Fibroblast of the conjunctiva (primary cell): ENCODE data around the gene TGFBR3.
"Not testable (repeated sequence)": the region's sequence is repeated elsewhere in the genome, so short reads cannot be mapped to it uniquely, and the experiment has no call there.

ENCODE experiments used
- DNase-seq: peaks from one replicate; pipeline ENCODE4 v3.0.0-alpha.2; 2010; ENCODE audit warnings: low read depth

Gene TGFBR3

DNA sequence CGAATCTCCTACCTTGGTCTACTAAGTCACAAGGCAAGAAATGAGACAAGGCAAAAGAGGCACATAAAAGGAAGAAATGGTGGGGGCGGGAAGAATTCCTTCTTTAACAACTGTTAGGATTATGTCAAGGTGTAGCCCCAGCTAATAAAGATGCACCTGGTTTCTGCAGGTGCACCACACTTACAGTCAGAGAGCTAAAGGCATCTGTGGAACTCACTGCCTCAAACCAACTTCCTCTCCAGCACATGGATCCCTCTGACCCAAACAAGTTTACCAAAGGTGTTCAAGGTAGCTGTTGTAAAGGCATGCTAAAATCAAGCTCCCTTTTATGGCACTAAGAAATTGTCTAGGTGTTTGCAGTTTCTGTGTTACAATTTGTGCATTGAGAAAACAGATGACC, 38.1 kb downstream of the TGFBR3 start:
- no peak for DNase-seq

DNA sequence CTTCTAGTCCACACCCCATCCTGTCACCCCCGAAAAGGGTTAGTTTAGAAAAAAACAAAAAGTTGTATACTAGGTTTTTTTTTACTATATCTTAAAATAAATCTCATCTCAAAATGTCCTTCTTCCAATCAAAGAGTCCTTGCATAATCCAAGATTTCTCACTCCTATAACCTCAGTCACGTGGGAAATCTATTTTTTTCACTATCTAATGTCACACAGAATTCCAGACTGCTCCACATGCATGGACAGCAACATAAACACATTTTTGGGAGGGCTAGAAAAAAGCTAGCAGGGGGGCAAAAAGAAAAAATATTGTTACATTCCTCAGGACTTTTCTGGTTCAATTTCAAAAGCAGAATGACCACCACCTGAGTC, 39.3 kb downstream of the TGFBR3 start:
- no peak for DNase-seq

DNA sequence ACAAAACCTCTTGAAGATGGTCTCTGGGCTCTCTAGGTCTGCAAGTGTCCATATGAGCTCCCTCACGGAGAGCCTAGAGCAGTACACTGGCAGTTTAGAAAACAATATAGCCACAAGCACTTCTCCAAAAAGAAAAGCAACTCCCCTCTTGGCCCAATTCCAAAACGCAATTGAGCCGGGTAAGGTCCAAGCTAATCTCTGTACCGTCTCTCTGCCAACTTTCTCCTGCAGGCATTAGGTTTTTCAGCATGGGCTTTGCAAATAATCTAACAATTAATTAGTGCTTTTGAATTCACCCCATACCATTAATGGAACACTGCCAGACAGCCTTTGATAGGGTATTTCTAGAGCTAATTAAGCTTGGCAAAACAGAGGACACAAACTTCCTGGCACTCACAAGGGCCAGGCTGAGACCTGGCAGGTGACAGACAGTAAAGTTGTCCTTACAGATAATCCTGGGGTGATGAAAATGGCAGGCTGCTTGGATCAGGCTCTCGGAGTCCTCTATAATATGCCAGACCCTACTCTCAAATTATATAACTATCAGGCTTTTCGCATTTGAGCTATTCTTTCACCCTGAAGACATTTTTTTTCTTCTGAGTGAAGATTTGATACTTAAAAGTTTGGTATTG, 39.8 kb downstream of the TGFBR3 start:
- DNase-seq, result peak; percentile 64

DNA sequence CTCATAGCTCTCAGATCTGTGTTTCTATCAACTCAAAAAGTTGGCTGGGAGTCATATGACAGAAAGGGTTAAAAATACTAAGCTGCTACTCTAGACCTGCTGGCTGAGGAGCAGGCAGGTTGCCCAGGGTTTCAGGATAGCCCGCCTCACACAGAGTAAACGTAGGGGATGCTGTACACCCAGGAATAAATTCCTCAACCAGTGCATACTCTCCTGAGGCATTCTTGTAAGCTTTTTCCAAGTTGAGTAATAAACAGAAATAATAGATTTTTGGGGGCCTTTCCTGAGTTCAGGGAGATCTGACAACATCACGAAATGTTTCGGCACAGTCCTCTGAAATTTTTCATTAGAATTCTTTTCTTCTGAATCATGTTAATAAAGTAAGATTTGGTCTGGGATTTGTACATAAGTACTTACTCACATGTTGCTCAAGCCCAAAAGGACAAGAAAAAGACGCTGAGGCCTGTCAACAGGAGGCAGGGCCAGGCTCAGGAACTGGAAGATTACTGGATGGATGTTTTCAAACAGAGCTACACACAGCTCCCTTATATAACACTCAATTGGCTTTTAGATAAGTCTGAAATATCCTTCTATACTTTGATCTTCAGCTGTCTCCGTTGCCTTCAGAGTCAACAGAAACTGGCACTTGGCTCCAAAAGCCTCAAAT, 41.0 kb downstream of the TGFBR3 start:
- peak; percentile 90 for DNase-seq

DNA sequence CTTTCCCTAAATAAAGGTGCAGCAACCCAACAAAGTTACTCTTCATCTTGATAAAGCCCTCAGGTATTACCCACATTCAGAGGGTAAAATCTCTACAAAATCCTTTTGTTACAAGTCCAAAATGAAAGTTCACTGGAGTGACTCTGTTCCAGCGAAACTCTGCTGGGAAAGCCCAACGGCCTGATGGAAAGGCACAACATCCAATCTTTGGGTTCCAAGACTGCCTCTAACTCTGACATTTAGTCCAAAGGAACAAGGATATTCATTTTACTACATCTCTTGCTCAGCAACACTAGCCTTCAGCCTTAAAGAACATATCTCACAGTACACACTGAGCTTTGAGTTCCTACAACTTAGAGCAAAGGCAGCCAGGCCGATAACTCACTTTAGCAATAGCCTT, 42.1 kb downstream of the TGFBR3 start:
- no peak for DNase-seq

DNA sequence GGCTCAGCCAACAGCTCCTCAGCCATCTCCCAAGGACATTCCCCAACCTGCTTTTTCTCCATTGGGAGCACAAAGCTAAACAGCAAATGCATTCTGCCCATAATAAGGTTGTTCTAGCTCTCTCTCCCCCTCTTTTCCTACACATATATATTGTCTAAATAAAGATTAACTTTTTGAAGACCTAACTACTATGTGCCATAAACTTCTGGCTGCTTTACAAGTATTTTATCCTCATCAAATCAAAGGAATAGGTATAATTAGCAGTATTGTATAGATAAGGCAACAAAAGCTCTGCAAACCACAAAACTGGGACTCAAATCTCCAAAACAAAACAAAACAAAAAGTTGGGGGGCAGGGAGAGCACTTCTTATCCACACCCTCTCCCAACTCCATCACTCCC, 43.4 kb downstream of the TGFBR3 start:
- no peak for DNase-seq

DNA sequence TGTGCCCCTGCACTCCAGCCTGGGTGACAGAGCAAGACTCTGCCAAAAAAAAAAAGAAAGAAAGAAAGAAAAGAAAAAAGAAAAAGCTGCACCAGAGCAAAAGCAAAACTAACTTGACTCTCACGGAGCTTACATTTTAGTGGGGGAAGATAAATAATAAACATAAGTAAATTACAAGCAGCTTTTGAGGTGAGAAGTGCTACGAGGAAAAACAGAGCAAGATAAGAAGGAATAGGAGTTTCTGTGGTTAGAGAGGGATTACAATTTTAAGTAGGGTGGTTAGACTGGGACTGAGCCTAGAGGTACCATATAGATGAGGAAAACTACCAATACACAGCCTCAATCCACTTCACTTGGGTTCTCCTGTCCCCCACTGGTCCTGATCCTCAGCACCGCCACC, 43.9 kb downstream of the TGFBR3 start:
- no peak for DNase-seq

DNA sequence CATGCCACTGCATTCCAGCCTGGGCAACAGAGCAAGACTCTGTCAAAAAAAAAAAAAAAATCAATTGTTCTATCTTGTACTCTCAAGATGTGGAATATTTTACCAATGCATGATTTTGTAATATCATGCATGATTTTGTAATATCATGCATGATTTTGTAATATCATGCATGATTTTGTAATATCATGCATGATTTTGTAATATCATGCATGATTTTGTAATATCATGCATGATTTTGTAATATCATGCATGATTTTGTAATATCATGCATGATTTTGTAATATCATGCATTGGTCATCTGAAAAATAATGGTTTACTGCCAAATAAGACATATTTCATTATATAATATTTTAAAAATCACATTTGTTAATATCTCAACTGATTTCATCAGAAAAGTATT, 45.7 kb downstream of the TGFBR3 start:
- DNase-seq, result not testable (repeated sequence)

DNA sequence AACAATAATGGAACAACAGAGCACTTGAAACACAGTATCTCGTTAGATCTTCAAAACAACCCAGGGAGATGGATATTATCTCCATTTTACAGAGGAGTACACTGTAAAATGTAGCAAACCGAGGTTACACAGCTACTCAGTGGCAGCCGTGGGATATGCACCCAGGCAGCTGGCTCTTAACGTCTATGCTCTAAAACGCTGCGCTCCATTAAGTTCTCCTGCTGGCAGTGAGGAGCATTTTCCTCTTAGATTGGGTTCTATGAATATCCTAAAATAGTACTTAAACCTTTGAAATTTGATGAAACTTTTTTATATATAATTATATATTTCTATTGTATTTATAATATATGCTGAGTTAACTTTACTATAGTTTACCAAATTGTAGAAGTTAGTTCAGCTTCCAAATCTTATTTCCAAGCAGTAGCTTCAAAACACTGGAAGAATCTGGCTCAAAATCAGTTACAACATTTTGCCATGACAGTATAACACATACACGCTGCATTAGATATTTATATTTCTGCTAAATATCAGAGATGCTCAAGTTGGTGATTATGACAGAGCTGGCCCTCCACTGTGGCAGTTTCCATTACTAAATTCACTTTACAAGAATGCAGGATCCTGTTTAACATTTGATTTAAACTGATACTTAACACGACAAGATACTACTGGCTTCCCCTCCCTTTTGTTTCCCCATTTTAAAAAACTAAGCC, 49.5 kb downstream of the TGFBR3 start:
- no peak for DNase-seq

DNA sequence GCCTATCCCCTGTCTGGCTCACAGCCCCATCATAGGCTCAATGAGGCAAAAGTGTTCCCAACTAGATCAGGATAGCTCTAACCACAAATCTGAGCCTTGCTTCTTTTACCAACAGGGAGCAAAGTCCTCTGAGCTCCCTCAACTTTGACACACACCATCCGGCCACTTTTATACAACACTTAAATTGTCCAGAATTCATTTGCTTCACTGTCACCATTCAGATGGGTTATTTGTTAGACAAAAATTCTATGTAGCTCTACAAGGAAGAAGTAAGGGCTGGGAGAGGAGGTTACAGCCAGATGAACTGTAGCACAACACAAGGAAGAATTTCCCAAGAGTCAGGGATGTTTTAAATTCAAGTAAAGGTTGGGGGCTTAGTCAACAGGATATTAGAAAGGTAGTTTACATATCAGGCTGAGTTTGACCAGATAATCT, 50.8 kb downstream of the TGFBR3 start:
- no peak for DNase-seq

DNA sequence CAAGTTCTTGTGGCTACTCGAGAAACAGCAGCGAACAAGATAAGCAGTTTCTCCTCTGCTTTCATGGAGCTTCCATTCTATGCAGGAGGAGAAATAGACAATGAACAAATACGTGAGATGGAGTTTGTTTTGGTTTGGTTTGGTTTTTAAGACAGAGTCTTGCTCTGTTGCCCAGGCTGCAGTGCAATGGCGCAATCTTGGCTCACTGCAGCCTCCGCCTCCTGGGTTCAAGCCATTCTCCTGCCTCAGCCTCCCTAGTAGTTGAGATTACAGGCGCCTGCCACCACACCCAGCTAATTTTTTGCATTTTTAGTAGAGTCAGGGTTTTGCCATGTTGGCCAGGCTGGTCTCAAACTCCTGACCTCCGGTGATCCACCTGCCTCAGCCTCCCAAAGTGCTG, 51.4 kb downstream of the TGFBR3 start:
- DNase-seq, result not testable (repeated sequence)

DNA sequence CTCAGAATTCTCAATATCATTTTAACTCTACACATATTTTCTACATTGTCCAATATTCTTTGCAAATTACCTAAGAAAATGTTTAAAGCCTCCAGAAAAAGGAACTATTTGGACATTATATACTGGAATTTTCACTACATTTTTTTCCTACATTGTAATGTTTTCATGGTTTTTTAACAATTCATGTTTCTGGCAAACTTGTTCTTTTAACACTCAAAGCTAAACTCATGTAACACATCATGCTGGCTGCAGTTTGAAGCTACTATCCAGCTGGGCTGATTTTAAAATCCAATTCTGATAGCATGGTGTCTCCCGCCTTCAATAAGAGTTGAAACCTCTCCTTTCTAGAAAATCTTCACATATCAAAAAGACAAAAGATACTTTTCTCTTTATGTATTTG, 52.0 kb downstream of the TGFBR3 start:
- DNase-seq, result no peak

DNA sequence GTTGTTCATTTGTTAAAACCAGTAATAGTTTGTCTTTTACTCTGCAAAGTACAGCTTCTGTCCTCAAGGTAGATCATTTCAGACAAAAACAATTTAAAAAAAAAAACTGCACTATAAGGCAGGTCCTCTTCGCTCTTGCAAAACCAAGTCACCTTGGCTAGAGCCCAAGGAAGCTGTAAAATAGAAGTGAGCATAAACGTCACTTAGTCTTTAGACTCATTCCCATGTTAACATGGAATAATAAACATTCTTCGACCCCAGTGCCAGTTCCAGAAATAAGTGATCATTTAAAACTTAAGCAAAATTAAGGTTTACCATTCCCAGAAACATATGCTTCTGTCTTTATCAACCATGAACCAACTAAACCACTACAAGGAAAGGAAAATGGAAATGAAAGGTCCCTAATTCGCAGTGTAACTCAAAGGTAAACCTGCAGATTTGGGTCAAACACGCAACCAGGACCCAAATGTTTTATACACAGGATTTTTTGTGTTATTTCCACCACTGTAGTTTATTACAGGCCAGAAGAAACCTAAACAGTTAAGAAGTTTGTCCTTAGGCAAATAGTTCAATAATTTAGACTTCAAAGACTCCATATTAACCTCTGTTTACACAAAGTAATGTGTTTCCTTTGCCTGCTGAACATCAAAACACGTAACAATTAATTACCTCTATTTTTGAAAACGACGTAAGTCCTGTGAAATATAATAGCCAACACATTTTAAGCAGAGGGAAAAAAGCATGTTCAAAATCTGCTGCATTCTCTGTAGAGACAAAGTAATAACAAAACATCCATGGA, 54.6 kb downstream of the TGFBR3 start:
- no peak for DNase-seq

DNA sequence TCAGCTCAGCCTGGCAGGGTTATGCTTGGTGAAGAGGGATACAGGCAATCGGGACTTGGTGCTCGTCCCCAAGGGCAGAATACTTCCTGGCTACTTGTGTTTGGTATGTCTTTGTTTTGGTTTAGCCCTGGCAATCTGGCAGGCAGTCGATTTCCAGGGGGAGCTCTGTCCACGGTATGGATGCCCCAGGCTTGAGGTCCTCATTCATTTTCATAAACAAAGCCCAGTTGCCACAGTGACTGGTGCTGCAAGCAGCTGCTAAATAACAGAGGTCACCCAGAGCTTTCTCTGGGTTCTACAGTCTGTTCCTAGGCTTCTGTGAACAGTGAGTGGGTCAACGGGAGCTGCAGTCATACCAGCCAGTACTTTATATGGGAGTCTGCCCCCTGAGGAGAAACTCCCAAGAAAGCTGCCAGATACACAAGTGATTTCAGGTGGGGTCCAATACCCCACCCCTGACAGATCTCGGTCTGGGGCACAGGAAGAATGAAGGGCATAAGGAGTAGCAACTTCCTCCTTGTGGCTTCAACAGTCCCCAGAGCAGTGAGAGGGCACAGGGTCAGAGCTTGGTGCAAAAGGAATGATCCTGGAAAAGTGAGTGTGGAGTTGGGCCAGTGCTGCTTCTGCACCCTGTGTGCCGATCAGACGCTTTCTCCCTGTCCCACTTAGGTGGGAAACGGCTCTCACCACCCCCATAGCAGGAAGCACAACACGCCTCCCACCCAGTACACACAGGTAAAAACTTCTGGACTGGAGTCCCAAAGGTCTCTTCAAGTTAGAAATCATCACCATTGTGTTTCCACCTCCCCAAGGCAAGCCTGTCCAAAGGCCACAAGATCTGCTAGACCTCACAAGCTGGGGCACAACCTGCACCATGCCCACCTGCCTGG, 55.5 kb downstream of the TGFBR3 start:
- peak; percentile 91 for DNase-seq

DNA sequence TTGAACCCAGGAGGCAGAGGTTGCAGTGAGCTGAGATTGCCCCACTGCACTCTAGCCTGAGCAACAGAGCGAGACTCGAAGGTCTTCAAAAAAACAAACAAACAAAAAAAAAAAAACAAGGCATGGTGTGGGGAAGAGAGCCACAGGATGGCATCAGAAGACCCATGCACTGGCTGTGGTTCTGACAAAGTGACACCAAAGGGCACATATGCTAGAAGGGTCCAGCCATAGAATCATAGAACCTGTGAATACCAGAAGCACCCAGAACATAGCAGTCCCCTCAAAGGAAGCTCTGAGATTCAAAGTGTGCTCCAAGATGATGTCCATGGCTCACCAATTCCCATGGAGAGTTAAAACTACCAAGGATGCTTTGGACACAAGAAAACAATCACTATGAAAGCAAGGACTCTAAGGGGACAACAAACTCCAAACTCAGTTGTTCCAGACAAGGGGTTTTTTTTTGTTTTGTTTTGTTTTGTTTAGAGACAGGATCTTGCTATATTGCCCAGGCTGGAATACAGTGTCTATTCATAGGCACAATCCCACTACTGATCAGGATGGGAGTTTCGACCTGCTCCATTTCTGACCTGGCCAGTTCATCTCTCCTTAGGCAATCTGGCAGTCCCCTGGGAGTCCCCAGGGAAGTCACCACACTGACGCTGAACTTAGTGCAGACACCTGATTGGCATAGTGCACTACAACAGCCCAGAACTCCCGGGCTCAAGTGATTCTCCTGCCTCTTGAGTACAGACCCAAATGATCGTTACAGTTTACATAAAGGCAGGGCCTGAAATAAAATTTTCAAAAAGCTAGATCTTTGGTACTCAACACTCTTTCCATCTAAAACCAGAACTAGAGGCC, 56.4 kb downstream of the TGFBR3 start:
- no peak for DNase-seq

DNA sequence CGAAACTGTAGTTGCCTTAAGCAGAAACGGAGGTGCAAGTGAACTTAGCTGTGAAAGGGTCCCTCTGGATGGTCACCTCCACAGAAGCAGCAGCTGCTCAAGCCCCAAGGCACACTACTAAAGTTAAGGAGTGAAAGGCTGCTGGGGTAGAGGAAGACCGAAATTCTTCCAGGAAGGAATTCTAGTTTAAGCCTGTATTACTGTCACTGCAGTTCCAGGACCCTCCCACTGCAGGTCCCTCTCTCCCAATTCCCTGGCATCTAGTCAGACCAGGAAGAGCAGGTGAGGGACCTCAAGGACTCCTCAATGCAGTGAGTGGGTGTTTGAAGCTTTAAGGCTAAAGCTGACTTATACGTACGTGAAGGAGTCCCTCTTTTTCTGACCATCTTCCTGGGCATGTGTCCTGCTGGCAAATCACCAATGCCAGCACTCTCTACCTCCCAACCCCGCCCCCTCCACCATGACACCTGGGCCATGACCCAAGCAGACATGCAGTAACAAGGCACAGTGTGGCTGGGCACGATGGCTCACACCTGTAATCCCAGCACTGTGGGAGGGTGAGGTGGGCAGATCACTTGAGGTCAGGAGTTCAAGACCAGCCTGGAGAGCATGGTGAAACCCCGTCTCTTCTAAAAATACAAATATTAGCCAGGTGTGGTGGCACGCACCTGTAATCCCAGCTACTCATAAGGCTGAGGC, 57.2 kb downstream of the TGFBR3 start:
- DNase-seq, result no peak

DNA sequence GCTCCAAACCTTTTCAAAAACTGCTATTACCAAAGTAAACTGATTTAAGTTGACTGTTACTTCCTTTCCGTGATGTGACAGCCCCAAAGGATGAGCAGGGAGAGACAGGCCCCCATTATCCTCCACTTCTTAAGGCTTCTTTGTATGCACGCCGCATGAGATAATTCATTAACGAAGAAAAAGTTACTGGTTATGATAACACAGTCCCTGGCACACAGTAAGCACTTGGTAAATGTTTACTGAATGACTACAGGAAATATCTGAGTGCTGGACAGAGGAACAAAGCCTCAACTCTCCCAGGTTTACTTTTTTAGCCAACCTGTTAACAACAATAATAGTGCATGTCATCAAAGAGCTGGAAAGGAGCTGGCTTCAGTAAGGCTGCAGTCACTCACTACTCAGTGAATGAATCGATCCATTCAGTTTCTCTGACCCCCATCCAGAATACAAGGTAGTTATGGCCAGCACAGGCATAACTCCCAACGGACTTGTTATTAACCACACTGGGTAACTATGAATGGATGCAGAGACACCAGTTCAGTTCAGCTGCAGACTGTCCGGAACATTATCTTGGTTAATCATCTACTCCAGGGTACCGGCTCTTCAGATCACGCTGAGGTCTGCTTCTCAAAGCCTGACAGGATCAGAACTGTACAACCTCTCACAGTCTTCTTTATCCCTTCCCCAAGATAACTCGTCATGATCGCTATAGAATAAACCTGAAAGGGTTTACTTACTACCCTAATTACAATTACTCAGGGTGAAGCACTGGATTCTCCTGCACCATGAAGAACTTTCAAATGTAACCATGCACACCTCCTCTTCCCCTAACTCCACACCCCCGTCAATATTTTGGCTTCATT, 58.3 kb downstream of the TGFBR3 start:
- DNase-seq, result no peak

DNA sequence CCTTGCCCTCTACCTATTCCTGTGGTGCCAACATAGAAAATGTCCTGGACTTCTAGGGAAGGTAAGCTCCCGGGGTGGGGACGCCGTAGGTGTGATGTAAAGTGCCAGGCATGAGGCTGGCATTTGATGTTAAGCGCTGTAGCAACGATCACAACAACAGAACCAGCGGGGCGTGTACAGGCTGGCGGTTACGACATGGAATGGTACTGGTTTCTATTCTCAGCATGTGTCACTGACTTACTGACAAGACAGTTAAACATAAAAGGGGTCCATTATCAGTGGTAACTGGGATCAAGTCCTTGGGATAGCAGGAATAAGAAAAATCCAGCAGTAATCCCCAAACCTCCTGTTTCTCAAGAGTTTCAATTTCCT, 58.9 kb downstream of the TGFBR3 start:
- no peak for DNase-seq

DNA sequence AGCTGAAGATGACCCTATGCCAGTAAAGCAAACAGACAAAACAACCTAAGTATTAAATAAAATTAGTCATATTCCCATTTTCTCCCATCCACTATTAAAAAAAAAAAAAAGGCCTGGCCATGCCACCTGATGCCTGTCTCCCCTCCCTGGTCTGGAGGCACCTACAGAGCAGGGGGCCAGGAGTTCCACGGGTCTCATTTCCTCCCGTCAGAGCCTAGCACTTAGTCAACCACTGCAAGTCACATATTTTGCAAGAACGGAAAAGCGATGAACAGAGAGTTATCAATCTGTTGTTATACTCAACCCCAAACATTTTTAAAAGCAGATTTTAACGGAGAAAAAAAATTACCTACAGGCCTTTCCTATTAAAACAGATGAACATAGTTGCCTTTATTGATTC, 59.3 kb downstream of the TGFBR3 start:
- DNase-seq, result no peak
